Right forelimb (tissue), 1 donor: ENCODE measurements around the gene TLR6.

Experiments
- DNase-seq: peaks from one replicate; pipeline ENCODE4 v3.0.0-alpha.2; 2018

TLR6 gene

GRCh38 chr4:38868059-38868960 lies 11.7 kb upstream of the TLR6 start:
- DNase-seq: peak; percentile 78

GRCh38 chr4:38867478-38868058 lies 11.0 kb upstream of the TLR6 start, which contains the start of gene FAM114A1:
FAM114A1 (plus strand) TSS chr4:38867806; CDS start chr4:38878079, 10,273 bp downstream.
- peak; percentile 92 for DNase-seq

DNA sequence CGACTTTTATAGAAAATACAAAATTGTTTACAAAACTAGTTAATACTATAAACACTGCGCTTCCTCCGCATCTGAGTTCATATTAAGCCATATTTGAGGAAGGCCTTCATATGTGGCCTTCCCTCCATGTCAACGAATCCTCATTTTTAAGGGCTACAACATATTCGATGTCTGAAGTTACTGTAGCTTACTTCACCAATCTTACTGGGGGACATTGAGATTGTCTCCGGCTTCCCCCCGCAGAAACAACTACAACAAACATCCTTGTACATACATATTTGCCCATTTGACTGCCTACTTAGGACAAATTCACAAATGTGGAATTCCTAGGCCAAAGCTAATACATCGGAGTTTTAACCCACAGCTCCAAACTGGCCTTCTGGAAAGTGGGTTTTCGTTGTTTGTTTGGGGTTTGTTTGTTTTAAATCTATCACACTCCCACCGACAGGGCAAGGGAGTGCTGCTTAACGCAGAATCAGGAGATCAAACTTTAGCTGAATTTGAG lies 10.4 kb upstream of the TLR6 start:
- DNase-seq: no peak

DNA sequence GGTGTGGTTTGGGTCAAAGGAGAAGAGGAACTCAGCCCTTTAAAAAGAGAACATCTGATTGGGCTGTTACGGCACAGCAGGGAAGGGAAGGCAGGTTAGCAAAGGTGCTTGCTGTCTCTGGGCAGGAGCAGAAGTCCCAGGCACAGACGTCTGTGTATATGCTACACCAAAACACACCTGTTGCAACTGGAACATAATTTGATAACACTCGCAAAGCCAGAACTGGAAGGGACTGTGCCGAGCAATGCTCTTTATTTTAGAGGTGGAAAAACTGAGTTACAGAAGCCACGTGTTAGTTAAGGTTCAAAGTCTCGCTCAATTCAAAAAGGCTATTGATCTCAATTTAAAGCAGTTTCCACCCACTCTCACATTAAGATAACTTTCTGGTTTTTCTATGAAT lies 8.8 kb upstream of the TLR6 start:
- no peak for DNase-seq

DNA sequence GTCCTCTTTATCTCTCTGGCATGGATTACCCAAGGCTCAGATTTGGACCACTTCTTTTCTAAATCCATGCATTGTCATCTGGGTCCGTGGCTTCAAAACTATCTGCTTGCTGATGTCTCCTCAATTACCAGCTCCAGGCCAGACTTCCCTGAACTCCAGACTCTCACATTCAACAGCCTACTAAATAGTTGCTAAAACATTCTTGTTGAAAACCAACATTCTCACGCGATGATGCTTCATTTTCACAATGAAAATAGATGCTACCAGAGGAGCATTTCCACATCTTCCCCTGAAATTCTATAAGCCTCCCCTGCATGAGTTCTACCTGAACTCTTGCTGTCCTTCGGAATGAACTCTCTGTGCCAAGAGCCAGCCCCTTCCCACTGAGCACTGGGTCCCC lies 5.2 kb upstream of the TLR6 start:
- no peak for DNase-seq

DNA sequence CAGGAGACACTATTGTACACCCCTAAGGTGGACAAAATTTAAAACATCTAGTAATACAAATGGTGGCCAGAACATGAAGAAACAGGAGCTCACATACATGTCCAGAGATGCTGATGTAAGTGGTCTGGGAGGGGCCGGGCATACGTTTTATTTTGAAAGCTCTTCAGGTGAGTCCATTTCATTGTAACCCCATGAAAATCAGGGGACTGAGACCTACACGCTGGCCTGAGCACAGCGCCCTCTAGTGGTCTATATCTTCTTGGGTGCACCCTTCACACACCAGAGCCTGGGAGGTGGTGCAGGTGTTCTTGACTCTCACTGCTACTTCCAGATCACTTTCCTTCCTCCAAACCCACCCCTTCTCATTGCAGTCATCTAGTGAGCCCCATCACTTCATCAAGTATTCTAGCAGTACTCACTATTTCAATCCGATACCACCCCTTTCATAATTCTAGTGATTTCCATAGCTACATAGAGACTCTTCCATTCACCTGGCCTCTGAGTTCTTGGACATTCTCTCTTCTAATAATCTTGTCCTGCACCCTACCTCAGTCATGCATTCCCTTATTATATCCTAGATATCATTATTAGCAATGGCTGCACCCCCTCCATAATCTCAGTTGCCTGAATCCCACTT lies 4.3 kb upstream of the TLR6 start:
- no peak for DNase-seq

- no peak for DNase-seq
These were observed 2.9 kb upstream of the TLR6 start for GRCh38 chr4:38859501-38859900.

DNA sequence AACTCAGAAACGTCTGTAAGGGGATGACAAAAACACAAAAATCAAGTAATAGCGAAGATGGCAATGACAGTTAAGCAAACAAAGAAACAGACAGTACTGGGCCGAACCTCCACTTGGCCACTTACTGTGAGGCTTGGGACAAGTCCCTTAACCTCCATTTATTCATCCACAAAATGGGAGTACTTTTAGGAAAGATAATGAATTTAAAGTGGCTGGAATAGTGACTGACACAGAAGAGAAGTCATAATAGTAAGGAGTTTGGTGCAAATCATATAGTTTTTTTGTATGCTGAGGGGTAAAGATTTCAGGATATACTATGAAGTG lies 1.4 kb upstream of the TLR6 start:
- DNase-seq: no peak

DNA sequence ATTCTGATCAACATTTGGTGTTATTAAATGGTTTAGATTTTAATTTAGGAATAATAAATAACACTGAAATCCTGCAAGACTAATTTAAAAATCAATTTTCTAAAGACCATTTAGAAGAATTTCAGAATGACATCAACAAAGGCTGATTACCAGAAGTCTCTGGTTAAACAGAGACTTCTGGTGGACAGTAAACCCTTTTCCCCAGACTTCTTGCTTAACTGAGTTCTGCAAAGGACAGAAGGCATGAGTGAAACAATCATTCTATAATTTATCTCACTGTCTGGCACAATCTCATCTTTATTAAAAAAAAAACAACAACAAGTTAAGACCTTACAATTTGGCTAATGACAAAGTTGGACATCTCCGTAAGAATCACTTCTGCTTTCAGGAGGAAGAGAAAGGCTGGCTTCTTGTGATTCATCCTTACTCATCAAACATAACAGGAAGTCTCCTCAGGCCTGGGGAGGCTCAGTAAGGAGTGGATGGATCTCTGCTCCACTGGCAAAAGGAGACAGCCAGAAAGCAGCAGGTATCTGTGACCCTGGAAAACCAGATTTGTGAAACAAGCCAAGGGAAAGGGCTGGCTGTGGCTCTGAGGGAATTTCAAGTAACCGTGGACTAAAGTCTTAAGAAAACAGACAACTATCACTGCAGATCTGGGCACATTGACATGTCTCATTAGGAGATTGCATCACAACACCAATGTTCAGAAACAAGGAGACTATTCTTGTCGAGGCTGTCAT lies 908 bp upstream of the TLR6 start:
- no peak for DNase-seq

- DNase-seq: no peak
These were observed 571 bp downstream of the TLR6 start for GRCh38 chr4:38856046-38856445.

- DNase-seq: no peak
These were observed 1.2 kb downstream of the TLR6 start for GRCh38 chr4:38855466-38855865.

DNA sequence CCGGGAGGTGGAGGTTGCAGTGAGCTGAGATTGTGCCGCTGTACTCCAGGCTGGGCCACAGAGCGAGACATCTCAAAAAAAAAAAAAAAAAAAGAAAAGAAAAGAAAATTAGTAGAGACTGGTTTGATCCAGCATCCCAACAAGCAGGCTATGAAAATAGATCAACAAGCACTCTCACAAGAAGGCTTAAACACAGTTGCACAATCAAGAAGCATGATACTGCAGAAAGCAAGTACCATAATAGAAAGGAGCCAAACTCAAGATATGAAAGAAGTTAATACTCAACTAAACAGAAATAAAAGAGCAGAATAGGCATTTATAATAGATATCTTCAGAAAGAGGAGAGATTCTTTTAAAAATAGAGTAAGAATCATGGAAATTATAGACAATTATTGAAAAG lies 10.6 kb downstream of the TLR6 start:
- no peak for DNase-seq

GRCh38 chr4:38842994-38843393 lies 13.6 kb downstream of the TLR6 start:
- DNase-seq: no peak

DNA sequence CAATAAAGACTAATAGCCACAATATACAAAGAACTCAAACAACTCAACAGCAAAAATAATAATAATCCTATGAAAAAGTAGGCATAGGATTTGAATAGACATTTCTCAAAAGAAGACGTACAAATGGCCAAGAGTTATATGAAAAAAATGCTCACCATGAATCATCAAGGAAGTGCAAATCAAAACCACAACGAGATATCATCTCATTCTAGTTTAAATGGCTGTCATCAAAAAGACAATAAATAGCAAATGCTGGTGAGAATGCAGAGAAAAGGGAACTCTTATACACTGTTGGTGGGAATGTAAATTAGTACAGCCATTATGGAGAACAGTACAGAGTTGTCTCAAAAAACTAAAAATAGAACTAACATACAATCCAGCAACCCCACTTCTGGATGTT lies 18.8 kb downstream of the TLR6 start:
- no peak for DNase-seq

DNA sequence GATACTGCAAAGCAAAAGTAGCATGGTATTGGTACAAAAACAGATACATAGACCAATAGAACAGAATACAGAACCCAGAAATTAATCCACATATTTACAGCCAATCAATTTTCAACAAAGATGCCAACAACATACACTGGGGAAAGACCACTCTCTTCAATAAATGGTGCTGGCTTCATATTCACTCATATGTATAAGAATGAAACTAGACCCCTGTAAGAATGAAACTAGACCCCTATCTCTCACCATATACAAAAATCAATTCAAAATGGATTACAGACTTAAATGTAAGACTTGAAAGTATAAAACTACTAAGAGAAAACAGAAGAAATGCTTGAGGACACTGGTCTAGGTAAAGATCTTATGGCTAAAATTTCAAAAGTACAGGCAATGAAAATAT lies 19.3 kb downstream of the TLR6 start:
- DNase-seq: no peak

GRCh38 chr4:38834570-38834969 lies 22.0 kb downstream of the TLR6 start:
- no peak for DNase-seq

DNA sequence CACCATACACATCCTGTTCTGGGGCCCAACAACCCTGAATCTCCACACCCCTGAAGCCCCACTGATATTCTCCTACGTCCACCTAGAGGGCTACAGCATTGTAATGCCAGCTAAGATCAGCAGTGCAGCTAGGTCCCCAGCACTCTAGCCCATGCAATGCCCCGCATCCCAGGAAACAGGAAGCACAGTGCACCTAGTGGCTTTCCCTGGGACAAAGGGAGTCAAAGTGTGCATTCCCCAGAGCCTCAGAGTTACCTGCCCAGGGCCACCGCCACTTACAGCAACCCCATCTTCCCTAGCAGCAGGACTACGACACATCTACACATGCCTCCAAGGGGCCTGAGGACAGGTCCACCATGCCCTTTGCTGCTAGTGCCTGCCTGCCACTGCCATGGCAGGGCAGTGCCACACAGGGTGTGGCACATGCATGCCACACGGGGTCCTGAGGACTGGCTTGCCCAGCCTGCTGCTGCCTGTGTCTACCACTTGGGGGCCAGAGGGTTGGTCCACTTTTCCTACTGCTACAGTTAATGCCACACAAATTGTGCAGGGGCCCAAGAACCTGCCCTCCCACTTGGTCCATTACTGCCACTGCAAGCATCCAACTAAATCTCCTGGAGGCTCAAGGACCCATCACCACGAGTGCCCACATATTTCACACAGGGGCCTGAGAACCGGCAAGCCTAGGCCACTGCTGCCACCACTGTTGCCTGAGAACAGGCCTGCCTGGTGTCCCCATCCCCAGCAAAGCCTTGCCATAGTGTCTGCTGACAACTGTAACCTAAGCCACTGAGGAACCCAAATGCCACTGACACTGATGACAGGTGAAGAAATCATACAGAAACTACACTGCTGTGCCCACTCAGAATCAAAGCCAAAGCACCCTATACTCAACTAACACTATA lies 23.7 kb downstream of the TLR6 start:
- no peak for DNase-seq

- DNase-seq: no peak
These were observed 24.4 kb downstream of the TLR6 start for GRCh38 chr4:38832206-38832605.

GRCh38 chr4:38831653-38832052 lies 25.0 kb downstream of the TLR6 start:
- DNase-seq: no peak

GRCh38 chr4:38829237-38829636 lies 27.4 kb downstream of the TLR6 start:
- DNase-seq: no peak

DNA sequence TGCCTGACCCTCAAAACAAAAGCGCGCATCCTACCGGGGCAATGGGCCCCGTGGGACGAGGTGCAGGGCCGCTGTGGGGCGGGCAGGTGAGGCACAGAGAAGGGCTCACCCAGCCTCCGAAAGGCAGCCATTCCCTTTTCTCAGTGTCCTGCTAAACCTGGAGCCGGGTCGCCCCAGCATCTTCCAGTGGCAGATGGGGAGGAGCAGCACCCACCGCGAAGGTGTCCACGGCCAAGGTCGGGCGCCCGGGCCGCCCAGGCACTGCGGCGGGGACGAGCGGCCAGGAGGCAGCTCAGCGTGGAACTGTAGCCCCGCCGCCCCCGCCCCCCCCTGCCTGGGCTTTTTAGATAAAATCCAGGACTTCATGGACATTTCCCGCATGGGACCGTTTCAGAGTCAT lies 32.9 kb downstream of the TLR6 start:
- no peak for DNase-seq

DNA sequence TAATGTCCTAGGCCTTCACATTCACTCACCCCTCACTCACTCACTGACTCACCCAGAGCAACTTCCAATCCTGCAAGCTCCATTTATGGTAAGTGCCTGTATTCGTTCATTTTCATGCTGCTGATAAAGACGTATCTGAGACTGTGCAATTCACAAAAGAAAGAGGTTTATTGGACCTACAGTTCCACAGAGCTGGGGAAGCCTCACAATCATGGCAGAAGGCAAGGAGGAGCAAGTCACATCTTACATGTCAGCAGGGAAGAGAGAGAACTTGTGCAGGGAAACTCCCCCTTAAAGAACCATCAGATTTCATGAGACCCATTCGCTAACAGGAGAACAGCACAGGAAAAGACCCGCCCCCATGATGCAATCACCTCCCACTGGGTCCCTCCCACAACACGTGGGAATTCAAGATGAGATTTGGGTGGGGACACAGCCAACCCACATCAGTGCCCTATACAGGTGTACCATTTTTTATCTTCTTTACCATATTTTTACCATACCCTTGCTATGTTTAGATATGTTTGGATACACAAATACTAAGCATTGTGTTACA lies 33.8 kb downstream of the TLR6 start:
- DNase-seq: no peak
